ENCODE data around the gene MXD3.

Gene MXD3

DNA sequence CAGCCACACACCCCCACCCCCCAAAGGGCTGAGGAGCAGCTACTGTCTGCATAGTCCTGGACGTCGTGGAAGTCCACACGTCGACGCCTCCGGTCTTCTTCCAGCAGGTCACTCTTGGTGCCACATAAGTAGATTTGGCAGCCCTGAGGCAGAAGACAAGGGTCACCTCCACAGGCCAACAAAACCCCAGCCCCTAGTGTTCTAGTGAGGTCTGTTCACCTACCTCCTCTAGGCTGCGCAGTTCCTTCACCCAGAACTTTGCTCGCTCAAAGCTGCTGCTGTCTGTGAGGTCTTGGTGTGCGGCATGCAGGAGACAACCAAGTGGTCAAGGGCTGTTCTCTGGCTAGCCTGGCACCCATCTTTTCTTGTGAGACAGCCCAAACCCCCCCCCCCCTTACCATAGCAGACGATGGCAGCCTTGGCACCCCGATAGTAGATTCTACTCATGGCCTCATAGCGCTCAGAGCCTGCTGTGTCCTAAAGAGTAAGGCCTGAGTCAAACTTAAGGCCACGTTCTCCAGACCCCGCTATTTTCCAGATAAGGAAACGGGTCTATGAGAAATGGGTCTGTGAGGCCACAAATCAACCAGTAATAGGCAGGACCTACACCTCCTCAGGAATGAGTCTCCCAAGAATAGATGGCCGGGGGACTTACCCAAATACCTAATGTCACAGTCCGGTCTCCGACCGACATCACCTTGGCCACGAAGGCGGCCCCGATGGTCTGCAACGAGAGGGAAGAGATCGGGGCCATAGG lies 9.2 kb downstream of the MXD3 start:
- no peak for DNase-seq

DNA sequence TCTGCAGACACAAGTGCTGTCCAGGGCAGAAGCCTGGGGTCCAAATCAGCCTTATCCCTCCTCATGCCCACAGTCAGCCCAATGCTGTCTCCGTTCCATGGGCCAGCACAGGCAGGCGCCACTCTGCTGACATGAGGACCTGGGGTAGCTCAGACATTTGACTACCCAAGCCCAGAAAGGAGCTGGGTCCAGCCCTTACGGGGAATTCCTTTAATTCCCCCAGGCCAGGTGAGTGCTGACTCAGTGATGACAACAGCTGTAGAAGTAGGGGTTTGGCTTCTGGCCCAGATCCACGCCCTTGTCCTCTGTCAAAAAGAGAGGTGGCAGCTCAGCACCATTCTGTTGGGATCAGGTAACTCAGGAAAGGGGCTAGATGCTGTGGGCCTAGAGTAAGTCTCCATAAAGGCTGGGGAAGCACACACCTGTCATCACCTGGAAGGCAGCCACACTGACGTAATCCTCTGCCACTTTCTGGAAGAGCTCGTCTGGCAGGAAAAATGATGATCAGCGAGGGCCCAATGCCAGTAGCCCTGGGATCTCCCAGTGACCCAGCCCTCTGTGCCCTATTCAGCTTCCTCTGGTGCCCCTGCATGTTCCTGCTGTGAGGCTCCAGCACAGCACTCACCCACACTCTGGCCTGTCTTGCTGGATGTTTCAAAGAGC lies 10.1 kb downstream of the MXD3 start:
- no peak for DNase-seq

DNA sequence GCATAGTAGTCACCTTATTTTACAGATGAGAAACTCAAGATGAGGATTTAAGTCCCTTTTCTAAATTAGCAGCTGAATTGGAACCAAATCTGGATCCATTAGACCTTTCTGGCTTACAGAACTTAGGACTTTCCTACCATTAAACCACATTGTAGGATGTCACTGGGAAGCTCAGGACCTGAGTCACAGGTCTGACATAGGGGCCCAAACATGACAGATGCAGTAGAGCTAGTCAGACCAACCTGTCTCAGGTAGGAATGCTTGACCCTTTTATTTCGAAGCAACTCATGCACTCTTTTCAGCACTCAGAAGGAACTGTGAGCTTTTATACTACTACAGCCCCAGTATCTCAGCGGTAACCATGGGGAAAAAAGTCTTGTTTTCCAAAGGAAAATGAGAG lies 10.7 kb downstream of the MXD3 start:
- no peak for DNase-seq

DNA sequence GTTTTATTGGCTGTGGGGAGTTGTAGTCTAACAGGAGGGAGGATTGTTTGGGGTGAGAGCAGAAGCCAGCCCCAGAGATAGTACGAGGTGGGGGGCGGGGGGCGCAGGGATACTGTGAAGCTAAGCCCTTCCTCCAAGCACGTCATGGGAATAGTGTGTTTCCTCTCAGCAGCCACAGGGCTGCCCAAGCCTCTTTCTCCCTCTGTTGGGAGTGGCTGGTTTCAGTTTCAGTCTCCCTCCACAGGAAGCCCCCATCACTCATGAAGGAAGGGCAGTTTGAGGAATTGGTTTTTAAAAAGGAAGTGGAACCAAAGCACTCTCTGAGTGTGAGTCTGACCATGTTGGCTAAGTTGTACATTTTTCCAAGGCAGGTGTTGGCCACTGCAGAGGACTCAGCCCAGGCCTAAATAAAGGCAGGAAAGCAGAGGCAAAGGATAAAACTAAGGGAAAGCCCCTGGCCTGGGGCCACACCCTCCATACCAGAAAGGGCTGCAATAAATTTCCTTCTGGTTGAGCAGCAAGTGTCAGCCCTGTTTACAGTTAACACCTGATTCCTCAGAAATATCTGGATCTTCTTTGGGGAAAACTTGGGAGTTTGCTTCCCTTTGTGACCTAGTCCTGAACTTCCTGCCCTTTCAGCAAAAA lies 11.3 kb downstream of the MXD3 start:
- peak; percentile 70 for DNase-seq

DNA sequence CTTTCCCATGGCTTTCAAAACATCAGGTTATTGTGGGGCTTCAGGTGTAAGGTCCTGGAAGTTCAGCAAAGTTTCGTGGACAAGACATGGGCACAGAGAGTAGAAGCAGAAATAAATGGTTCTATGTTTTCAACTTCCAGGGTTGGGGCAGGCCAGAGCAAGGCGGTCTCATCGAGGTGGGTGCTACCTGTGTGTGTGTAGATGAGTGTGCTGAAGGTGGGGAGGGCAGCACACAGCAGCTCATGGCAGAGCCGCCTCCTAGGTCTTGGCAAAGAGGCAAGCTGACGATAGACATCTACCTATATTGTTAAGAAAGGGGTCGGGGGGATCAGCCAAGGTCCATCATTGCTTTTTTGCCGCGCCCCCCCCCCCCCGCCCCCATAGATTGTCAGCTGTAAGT lies 12.0 kb downstream of the MXD3 start:
- no peak for DNase-seq

DNA sequence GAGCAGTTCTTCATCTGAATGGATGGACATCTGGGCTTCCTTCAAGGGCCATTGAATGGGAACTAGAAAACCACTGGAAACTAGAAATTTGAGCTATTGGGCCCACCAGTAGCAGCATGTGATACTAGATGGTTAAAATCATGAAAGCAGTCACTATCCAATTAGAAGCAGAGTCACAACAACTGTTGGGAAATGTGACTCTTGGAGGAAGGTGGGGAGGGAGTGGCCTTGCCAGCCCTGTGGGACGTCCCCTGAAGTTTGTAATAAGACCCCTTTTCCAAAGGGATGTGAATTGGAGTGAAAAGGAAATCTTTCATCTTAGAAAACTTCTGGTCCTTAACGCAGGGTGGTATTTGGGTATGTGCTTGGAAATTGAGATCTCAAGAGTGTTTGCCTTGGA lies 13.8 kb downstream of the MXD3 start:
- no peak for DNase-seq

DNA sequence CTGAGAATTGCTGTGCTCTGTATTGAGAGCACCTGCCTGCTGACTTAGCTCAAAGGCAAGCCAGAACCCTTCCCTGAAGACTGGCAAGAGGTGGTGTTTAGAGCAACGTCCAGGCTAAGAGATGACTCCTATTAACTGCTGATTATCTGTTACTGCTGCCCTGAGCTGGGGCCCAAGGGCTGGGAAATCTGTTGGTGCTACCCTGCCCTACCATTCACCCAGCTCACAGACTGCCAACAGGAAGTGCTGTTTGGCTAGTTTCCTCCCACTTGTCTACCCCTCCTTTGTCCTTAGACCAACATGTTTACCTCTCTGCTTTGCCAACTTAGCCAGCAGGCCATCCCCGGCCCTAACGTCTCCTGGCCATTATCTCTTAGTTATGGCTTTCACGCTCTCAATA lies 15.1 kb downstream of the MXD3 start:
- no peak for DNase-seq

DNA sequence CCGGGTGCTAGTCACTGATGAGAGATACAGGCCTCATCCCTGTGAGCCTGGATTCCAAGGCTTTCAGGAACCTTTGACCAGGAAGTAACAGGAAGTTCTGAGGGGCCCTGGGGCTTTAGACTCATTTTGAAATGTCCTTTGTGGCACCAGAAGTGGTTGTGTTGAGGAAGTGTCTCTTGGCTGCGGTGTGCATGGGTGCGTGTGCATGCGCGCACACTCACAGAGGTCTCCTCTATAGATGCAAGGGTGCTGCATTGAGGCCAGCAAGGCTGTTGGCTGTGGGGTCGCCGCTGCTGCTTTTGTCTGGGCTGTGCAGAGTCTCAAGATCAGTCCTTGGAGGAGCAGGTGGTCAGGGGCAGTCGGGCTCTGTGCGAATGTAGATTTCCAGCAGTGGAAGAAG lies 15.8 kb downstream of the MXD3 start:
- DNase-seq, result no peak

GRCh38 chr5:177294632-177295031 lies 17.1 kb downstream of the MXD3 start:
- no peak for DNase-seq

DNA sequence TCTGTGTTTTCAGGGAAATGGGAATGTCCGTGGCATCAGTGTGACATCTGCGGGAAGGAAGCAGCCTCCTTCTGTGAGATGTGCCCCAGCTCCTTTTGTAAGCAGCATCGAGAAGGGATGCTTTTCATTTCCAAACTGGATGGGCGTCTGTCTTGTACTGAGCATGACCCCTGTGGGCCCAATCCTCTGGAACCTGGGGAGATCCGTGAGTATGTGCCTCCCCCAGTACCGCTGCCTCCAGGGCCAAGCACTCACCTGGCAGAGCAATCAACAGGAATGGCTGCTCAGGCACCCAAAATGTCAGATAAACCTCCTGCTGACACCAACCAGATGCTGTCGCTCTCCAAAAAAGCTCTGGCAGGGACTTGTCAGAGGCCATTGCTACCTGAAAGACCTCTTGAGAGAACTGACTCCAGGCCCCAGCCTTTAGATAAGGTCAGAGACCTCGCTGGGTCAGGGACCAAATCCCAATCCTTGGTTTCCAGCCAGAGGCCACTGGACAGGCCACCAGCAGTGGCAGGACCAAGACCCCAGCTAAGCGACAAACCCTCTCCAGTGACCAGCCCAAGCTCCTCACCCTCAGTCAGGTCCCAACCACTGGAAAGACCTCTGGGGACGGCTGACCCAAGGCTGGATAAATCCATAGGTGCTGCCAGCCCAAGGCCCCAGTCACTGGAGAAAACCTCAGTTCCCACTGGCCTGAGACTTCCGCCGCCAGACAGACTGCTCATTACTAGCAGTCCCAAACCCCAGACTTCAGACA lies 17.7 kb downstream of the MXD3 start:
- no peak for DNase-seq

GRCh38 chr5:177291735-177292134 lies 20.0 kb downstream of the MXD3 start:
- no peak for DNase-seq

- no peak for DNase-seq
Observed at GRCh38 chr5:177290816-177291596, 20.7 kb downstream of the MXD3 start.

GRCh38 chr5:177288191-177288590 lies 23.5 kb downstream of the MXD3 start:
- no peak for DNase-seq

- DNase-seq, result no peak
Observed at GRCh38 chr5:177276886-177277285, 34.8 kb downstream of the MXD3 start.

GRCh38 chr5:177275883-177276282 lies 35.8 kb downstream of the MXD3 start:
- no peak for DNase-seq

GRCh38 chr5:177271113-177271512 lies 40.6 kb downstream of the MXD3 start:
- no peak for DNase-seq

GRCh38 chr5:177270653-177271052 lies 41.0 kb downstream of the MXD3 start:
- no peak for DNase-seq

- no peak for DNase-seq
Observed at GRCh38 chr5:177269976-177270375, 41.7 kb downstream of the MXD3 start.

GRCh38 chr5:177269232-177269895 lies 42.3 kb downstream of the MXD3 start:
- DNase-seq, result no peak

- DNase-seq, result no peak
Observed at GRCh38 chr5:177265395-177265794, 46.3 kb downstream of the MXD3 start.

- no peak for DNase-seq
Observed at GRCh38 chr5:177264178-177264577, 47.5 kb downstream of the MXD3 start.

- DNase-seq, result no peak
Observed at GRCh38 chr5:177261510-177261909, 50.2 kb downstream of the MXD3 start.

All from left hindlimb (tissue), 1 donor.